GF-D8 (cell line): Measurements from ENCODE around the gene RGS7BP.

ENCODE experiments used
- DNase-seq: peaks from one replicate; lab custom pipeline; 2025; lab: John Stamatoyannopoulos, UW

Gene RGS7BP

GRCh38 chr5:64505769-64506566, at the start of gene RGS7BP:
Gene RGS7BP (plus strand): TSS chr5:64506015. CDS start chr5:64506625, 610 bp downstream.
- DNase-seq = no peak

DNA sequence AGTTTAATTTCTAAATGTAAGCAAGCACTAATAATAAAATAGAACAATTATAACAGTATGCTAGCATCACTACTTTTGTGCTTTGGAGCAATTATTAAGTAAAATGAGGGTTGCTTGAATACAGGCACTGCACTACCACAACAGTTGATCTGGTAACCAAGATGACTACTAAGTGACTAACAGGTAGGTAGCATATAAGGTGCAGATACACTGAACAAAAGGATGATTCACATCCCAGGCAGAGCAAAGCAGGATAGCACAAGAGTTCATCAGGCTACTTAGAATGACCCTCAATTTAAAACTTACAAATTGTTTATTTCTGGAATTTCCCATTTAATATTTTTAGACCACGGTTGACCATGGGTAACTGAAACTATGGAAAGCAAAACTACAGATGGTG, 48.0 kb upstream of the RGS7BP start:
- no peak for DNase-seq

GRCh38 chr5:64458948-64459347, 46.9 kb upstream of the RGS7BP start:
- DNase-seq = no peak

DNA sequence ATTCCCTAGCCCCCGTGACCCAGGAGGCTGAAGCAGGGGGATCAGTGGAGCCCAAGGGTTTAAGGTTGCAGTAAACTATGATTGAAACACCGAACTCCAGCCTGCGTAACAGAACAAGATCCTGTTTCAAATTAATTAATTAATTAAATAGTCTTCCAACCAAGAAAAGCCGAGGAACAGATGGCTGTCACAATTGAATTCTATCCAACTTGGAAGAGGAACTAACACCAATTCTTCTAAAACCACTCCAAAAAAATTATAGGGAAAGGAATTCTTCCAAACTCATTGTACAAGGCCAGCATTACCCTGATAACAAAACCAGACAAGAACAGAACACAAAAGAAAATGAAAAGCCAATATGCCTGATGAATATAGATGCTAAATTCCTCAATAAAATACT, 43.4 kb upstream of the RGS7BP start:
- DNase-seq = no peak

DNA sequence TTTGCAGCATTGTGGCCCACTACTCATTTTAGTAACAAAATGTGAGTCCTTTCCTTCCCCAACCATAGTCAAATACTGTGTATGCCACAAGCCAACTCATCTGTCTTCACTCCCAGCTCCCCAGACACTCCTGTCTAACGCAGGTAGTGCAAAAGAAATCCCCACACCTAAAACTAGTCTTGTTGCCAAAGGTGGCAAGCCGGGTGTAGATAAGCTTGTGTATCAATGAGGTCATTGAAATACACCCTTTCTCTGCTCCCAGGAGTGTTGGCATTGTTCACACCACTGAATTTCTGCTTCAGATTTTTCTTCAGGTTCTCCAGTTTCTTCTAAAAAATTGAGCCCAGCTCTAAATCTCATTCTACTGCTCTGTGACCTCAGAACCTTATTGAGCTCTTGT, 19.7 kb upstream of the RGS7BP start:
- no peak for DNase-seq

- DNase-seq = no peak
These were observed 18.5 kb upstream of the RGS7BP start for GRCh38 chr5:64487283-64487682.

DNA sequence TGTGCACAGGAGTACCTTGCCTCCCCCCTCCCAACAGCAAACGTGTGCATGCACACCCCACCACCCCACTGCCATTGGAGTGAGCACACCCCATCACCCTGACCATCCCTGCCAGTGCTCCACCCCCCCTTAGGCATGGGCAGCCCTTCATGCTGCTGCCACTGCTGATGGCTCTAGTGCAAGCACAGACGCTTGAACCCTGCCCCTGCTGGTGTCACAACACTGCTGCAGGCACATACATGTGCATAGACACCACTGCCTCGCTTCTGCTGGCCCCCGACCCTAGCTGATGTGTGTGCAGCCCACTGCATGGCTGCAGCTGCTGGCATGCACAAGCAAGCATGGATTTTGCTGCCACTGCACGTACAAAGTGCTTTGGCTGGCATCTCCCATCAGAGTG, 16.0 kb upstream of the RGS7BP start:
- no peak for DNase-seq

DNA sequence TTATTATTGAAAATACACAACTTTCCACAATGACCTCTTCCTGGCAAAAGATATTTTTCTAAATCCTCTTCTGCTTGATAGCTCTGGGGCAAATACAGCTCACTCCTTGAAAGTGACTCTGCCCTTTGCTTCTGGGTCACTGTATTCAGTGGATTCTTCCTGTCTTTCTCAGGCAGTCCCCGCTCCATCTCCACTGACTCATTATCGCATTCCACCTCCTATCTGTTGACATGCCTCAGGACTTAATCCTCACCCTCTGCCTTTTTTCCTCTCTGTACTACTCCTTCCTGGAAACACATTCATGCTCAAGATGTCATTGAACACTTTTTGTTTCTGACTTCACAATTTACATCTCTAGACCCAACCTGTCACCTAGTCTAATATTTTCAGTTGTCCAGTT, 8.4 kb upstream of the RGS7BP start:
- no peak for DNase-seq

DNA sequence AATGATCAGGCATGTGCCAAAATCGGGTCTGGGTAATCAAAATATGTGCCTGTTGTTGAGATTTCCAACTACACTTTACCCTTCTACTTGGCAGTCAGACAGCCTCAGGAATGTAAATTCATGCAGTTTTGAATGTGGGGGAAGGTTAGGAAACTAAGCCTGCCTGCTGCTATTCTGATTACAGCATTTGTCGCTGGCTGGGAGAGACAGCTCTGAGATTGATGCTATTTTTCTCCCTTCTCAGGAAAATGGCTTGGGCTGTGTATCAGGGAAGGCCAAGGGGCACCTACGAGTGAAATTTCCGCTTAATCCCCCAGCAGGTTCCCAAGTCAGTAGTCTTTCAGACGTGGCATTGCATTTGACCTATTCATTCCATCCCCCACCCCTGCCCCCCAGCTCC, 3.6 kb upstream of the RGS7BP start:
- DNase-seq = no peak

GRCh38 chr5:64506567-64507263, 900 bp downstream of the RGS7BP start:
- DNase-seq = no peak

- no peak for DNase-seq
These were observed 1.4 kb downstream of the RGS7BP start for GRCh38 chr5:64507264-64507605.

- DNase-seq = no peak
These were observed 4.0 kb downstream of the RGS7BP start for GRCh38 chr5:64509828-64510227.

DNA sequence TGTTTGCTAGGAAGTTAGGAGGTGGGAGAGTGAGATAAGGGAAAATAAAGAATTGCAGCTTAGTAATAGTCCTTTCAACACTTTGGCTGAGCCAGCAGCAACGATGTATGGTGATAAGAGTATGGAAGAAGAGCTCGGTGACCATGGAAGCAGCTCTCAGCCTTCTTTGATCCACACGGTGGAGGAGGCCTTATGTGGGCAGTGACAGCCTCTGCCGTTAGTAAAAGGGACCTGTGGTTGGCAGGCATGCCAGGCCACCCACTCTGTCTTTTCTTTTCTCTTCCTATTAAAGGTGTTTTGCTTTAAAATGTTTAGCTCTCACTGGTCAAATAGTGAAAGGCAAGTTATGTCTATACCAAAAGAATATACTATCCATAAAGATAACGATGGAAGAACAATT, 7.7 kb downstream of the RGS7BP start:
- DNase-seq = no peak

- no peak for DNase-seq
These were observed 8.8 kb downstream of the RGS7BP start for GRCh38 chr5:64514612-64515011.

DNA sequence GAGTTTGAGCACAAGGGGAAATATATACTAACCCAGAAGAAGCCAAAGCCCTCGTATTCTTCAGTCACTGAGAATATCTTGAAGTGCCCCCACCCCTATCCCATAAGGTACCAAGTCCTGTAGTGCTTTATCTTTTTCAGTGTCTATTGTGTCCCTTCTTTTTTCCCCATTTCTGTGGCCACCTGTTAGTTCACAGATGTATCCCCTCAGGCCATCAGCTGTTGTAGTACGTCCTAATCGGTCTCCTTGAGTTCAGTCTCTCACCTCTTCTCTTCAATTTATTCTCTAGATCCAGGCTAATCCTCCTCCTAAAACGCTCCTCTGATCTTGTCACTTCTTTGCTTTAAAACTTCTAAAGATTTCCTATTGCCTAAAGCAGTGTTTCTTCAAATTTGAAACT, 10.4 kb downstream of the RGS7BP start:
- DNase-seq = no peak

- no peak for DNase-seq
These were observed 13.0 kb downstream of the RGS7BP start for GRCh38 chr5:64518793-64519192.

DNA sequence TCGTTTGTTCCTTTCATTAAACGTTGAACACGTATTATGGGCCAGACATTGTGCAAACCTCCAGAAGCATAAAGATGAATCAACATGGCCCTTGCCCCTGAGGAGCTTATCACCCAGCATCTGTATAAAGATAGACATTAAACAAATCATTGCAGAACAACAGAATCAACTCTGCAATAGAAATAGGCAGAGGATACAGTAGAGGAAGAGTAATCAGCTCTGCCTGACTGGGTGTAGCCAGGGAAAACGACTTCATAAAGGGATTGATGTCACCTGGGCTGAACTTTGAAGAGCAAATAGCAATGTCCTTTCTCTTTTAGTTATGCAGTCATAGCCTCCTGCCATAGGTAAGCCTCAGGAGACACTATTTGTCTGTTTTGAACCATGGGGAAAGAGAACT, 13.4 kb downstream of the RGS7BP start:
- no peak for DNase-seq

- no peak for DNase-seq
These were observed 21.1 kb downstream of the RGS7BP start for GRCh38 chr5:64526734-64527439.

DNA sequence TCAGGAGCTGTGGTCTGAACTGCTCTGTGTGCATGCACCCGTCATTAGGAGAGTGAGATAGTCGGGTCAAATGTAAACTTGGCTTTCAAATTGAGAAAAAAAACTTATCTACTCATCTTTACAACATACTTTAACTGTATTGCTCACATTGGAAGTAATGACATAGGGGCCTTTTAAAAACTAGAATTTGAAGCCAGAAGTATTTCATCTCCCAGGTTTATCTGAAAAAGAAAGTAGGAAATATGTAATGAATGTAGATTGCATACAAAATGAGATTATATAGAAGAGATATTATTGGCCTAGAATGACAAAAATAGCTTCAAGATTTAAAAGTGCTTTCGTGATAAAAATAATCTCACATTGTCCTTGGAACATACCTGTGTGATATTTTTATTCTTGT, 24.3 kb downstream of the RGS7BP start:
- DNase-seq = no peak

- no peak for DNase-seq
These were observed 26.4 kb downstream of the RGS7BP start for GRCh38 chr5:64532212-64532611.

DNA sequence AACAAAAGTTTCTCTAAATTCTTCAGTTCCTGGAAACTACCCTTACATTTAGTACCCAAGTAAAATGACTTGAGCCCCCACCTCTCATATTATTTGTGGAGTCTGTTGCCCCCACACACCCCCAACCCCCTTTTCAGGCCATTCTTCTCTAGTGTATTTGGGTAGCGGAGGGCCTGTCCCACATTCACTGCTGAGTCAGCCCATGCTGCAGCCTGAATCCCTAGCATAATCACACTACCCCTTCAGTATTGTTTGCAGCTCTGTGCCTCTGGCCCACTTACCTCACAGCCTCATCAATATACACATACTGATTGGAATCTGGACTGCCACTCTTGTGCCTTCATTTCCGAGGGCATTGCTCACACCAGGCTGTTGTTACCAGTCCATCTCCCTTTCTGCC, 26.8 kb downstream of the RGS7BP start:
- no peak for DNase-seq

DNA sequence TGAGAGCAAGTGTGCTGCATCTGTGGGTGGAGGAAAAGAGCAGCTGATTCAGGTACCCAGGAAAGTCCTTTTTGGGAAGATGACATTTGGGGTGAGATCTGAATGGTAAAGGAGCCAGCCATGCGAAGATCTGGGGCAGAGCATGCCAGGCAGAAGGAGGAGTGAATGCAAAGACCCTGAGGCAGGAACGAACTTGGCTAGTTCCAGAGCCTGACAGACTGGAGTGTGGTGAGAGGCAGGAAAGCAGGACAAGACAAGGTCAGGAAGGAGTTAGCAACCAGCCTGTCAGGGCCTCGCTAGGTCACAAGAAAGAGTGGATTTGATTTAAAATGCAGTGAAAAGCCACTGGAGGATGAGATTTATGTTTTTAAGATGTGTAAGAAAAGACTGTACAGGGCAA, 28.2 kb downstream of the RGS7BP start:
- DNase-seq = no peak

DNA sequence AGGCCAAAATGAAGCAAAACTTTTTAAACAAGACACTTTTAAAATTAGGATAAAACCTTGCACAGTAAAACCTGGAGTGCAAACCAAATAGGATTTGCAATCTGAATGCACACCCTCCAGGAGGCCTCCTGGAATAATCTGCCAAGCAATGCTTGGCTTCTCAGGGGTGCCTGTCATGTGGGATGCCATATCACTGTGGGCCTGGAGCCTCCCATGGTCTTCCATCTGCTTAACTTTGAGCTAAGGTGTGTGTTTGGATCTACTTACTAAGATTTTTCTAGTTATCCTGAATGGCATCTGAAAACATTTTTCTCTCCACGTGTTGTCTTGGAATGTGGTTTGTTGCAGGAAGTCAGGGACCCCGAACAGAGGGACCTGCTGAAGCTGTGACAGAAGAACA, 52.1 kb downstream of the RGS7BP start:
- no peak for DNase-seq
